Central memory CD8-positive, alpha-beta T cell (primary cell): Measurements from ENCODE around the gene COPZ1.
"Not testable (repeated sequence)": the region's sequence is repeated elsewhere in the genome, so short reads cannot be mapped to it uniquely, and the experiment has no call there.

Experiments used
- ATAC-seq: fragments of 150-1000 bp; cut with Tn5 transposase; replicated peaks from 2 replicates; pipeline ENCODE4 v1.10.0; 2022; ENCODE audit warnings: mild to moderate bottlenecking, moderate FRiP score, moderate number of reproducible peaks; ENCODE audit not compliant: poor library complexity, severe bottlenecking; ENCODE audit errors: extremely low read depth
- DNase-seq, 2 donors: peaks; one replicate each; pipeline ENCODE4 v3.0.0; 2021; ENCODE audit warnings: low spot score in 2 of 2
- H3K27ac Mint-ChIP-seq: one replicate; pipeline ENCODE4 v1.8.0; 2022; ENCODE audit warnings: low read depth, mild to moderate bottlenecking, moderate library complexity, mixed read lengths
- H3K27me3 Mint-ChIP-seq: one replicate; pipeline ENCODE4 v1.8.0; 2022; ENCODE audit warnings: mixed read lengths
- H3K36me3 Mint-ChIP-seq: one replicate; pipeline ENCODE4 v1.8.0; 2022; ENCODE audit warnings: mild to moderate bottlenecking, moderate library complexity, mixed read lengths; ENCODE audit not compliant: insufficient read depth
- H3K4me1 Mint-ChIP-seq: one replicate; pipeline ENCODE4 v1.8.0; 2022; ENCODE audit warnings: mixed read lengths
- H3K4me3 Mint-ChIP-seq: one replicate; pipeline ENCODE4 v1.8.0; 2022; ENCODE audit warnings: mild to moderate bottlenecking, moderate library complexity, mixed read lengths
- H3K9me3 Mint-ChIP-seq: one replicate; pipeline ENCODE4 v1.8.0; 2022; ENCODE audit warnings: mixed read lengths

The COPZ1 gene

GRCh38 chr12:54300225-54300731 is 24.7 kb upstream of the COPZ1 start:
- DNase-seq (no peak), ATAC-seq (no peak)
- Mint-ChIP-seq H3K9me3 (no peaks in the 10 kb centered on the region), H3K27ac (no peak overlapping the region), H3K27me3 (peaks cover 54% of the 10 kb centered on the region), H3K36me3 (peaks cover 1% of the 10 kb centered on the region), H3K4me3 (peak overlapping the region; percentile 44), H3K4me1 (peaks cover 27% of the 10 kb centered on the region)

GRCh38 chr12:54300732-54301427 is 24.1 kb upstream of the COPZ1 start, which contains the start of gene NFE2:
Gene NFE2, minus strand, starts transcription at chr12:54301015. Its CDS starts 5,767 bp downstream, at chr12:54295248.
- peaks cover 1% of the 10 kb centered on the region for H3K36me3 Mint-ChIP-seq
- ATAC-seq, result peak; percentile 65
- no peak within 1 kb of the TSS for H3K27ac Mint-ChIP-seq
- peak within 1 kb of the TSS; percentile 44 for H3K4me3 Mint-ChIP-seq
- H3K4me1 Mint-ChIP-seq, result peaks cover 27% of the 10 kb centered on the region
- H3K9me3 Mint-ChIP-seq, result no peaks in the 10 kb centered on the region
- no peak for DNase-seq
- peaks cover 54% of the 10 kb centered on the region for H3K27me3 Mint-ChIP-seq

- no peak for DNase-seq
- H3K36me3 Mint-ChIP-seq, result peaks cover 1% of the 10 kb centered on the region
- H3K4me3 Mint-ChIP-seq, result no peak overlapping the region
- no peak overlapping the region for H3K27ac Mint-ChIP-seq
- H3K4me1 Mint-ChIP-seq, result peaks cover 27% of the 10 kb centered on the region
- H3K9me3 Mint-ChIP-seq, result no peaks in the 10 kb centered on the region
- H3K27me3 Mint-ChIP-seq, result peaks cover 54% of the 10 kb centered on the region
- ATAC-seq, result no peak
Observed at GRCh38 chr12:54301428-54302048, 23.4 kb upstream of the COPZ1 start.

- no peak for DNase-seq
- peaks cover 44% of the 10 kb centered on the region for H3K27me3 Mint-ChIP-seq
Observed at GRCh38 chr12:54303640-54304039, 21.3 kb upstream of the COPZ1 start.

GRCh38 chr12:54304187-54304810 is 20.6 kb upstream of the COPZ1 start:
- ATAC-seq, result peak; percentile 61
- DNase-seq, result no peak
- Mint-ChIP-seq H3K27ac (no peak overlapping the region), H3K4me1 (peaks cover 35% of the 10 kb centered on the region), H3K4me3 (peak overlapping the region; percentile 59), H3K36me3 (peaks cover 1% of the 10 kb centered on the region), H3K9me3 (no peaks in the 10 kb centered on the region), H3K27me3 (peaks cover 38% of the 10 kb centered on the region)

More at GRCh38 chr12:54303640-54304039, 21.3 kb upstream of the COPZ1 start:
- Mint-ChIP-seq H3K36me3 (peaks cover 1% of the 10 kb centered on the region), H3K4me1 (peaks cover 35% of the 10 kb centered on the region), H3K27ac (no peak overlapping the region), H3K9me3 (no peaks in the 10 kb centered on the region), H3K4me3 (no peak overlapping the region)
- no peak for ATAC-seq

GRCh38 chr12:54306925-54307741 is 17.8 kb upstream of the COPZ1 start:
- Mint-ChIP-seq H3K27ac (peak overlapping the region; percentile 47), H3K9me3 (no peaks in the 10 kb centered on the region), H3K4me3 (no peak overlapping the region), H3K36me3 (no peaks in the 10 kb centered on the region), H3K27me3 (peaks cover 19% of the 10 kb centered on the region), H3K4me1 (peaks cover 29% of the 10 kb centered on the region)
- no peak for DNase-seq
- peak; percentile 28 for ATAC-seq

GRCh38 chr12:54311051-54311450 is 13.9 kb upstream of the COPZ1 start:
- DNase-seq (no peak), ATAC-seq (no peak)
- Mint-ChIP-seq H3K27ac (no peak overlapping the region), H3K4me1 (peaks cover 14% of the 10 kb centered on the region), H3K36me3 (no peaks in the 10 kb centered on the region), H3K27me3 (peaks cover 9% of the 10 kb centered on the region), H3K4me3 (no peak overlapping the region), H3K9me3 (no peaks in the 10 kb centered on the region)

GRCh38 chr12:54312309-54312708 is 12.6 kb upstream of the COPZ1 start:
- DNase-seq, H3K27me3 Mint-ChIP-seq, H3K27ac Mint-ChIP-seq, H3K36me3 Mint-ChIP-seq, ATAC-seq, H3K9me3 Mint-ChIP-seq, H3K4me1 Mint-ChIP-seq, H3K4me3 Mint-ChIP-seq: not testable (repeated sequence)

GRCh38 chr12:54321363-54321762 is 3.6 kb upstream of the COPZ1 start:
- DNase-seq (no peak), ATAC-seq (no peak)
- H3K27ac Mint-ChIP-seq, result no peak overlapping the region
- no peaks in the 10 kb centered on the region for H3K9me3 Mint-ChIP-seq
- H3K27me3 Mint-ChIP-seq, result no peaks in the 10 kb centered on the region
- H3K4me1 Mint-ChIP-seq, result peaks cover 18% of the 10 kb centered on the region
- H3K4me3 Mint-ChIP-seq, result no peak overlapping the region
- peaks cover 9% of the 10 kb centered on the region for H3K36me3 Mint-ChIP-seq

GRCh38 chr12:54325442-54326109 is 645 bp downstream of the COPZ1 start:
- peaks cover 11% of the 10 kb centered on the region for H3K36me3 Mint-ChIP-seq
- not testable (repeated sequence) for H3K27me3 Mint-ChIP-seq, ATAC-seq, H3K9me3 Mint-ChIP-seq, DNase-seq
- peak overlapping the region; percentile 96 for H3K4me3 Mint-ChIP-seq
- H3K4me1 Mint-ChIP-seq, result peaks cover 47% of the 10 kb centered on the region
- peak overlapping the region; percentile 100 for H3K27ac Mint-ChIP-seq

GRCh38 chr12:54328595-54329337 is 3.8 kb downstream of the COPZ1 start:
- H3K27ac Mint-ChIP-seq, result no peak overlapping the region
- DNase-seq, result no peak
- H3K4me1 Mint-ChIP-seq, result peaks cover 50% of the 10 kb centered on the region
- H3K4me3 Mint-ChIP-seq, result peak overlapping the region; percentile 15
- H3K9me3 Mint-ChIP-seq, result no peaks in the 10 kb centered on the region
- ATAC-seq, result no peak
- no peaks in the 10 kb centered on the region for H3K27me3 Mint-ChIP-seq
- peaks cover 9% of the 10 kb centered on the region for H3K36me3 Mint-ChIP-seq
